Measurements from ENCODE around the gene DNAH17.

GRCh38 chr17:78596871-78597764 lies 19.9 kb upstream of the DNAH17 start:
- TF ChIP-seq CTCF (IDR thresholded peaks at IDR 0.05) (no peak), POLR2A (IDR thresholded peaks at IDR 0.05) (no peak)

Data from lower leg skin (tissue), 3 donors.